Measurements from ENCODE around the gene IKBKG. TPM values are rescaled to one million over a fixed set of nuclear protein-coding genes. Genes with fewer than 3 reads are reported as not detected.

IKBKG gene
- total and polyA plus RNA-seq, 2 of the 13 experiments (the other 11 are each of a cell fraction or from before 2014, with no cell fraction given): 30.6 to 44.3 TPM

- no peak overlapping the region for H3K27ac ChIP-seq (ENCODE audit: extremely low read length, insufficient read depth, low read length)
These were observed 54.8 kb downstream of the IKBKG start for GRCh38 chrX:154602226-154602625.

GRCh38 chrX:154602766-154603437 lies 55.5 kb downstream of the IKBKG start:
- Histone ChIP-seq H3K4me3 (replicated peaks in 1 of 3; ENCODE audit: insufficient read depth in 1 of 3, low read depth in 2 of 3, low read length in 3 of 3) (no peak overlapping the region), H3K27ac (ENCODE audit: extremely low read length, insufficient read depth, low read length) (no peak overlapping the region), H3K9me3 (ENCODE audit: low read length) (no peaks in the 10 kb centered on the region), H3K79me2 (ENCODE audit: insufficient read depth, low read length) (no peaks in the 10 kb centered on the region), H3K36me3 (replicated peaks in 1 of 2; ENCODE audit: control insufficient read depth in 1 of 2, insufficient read depth in 2 of 2, low read length in 2 of 2) (no peaks in the 10 kb centered on the region), H3K4me1 (ENCODE audit: insufficient read depth, low read length) (no peaks in the 10 kb centered on the region), H4K20me1 (ENCODE audit: insufficient read depth, low read length) (no peaks in the 10 kb centered on the region), H2AFZ (ENCODE audit: low read length) (no peak overlapping the region), H3K27me3 (ENCODE audit: control insufficient read depth in 1 of 2, insufficient read depth in 2 of 2, low read length in 2 of 2) (peaks cover 0 to 3% of the 10 kb centered on the region in 2 experiments; a peak in 1 of 5 replicates), H3K9ac (ENCODE audit: insufficient read depth, low read depth, low read length) (no peak overlapping the region), H3K4me2 (ENCODE audit: low read depth, low read length) (no peak overlapping the region)
- in situ Hi-C loops (cut with HindIII; ENCODE audit: extremely low pct_ligation_motif_present, low pct_unique_long_range_greater_than_20kb): no loop called here
- DNase-seq (ENCODE audit: low spot score): no peak
- FAIRE-seq: no peak
- ChIA-PET CTCF (ENCODE audit: low intra/inter-chr PET ratio, low total read pairs) (no interaction called here), POLR2A (no interaction called here)
- BruUV-seq (replicated peaks): no TSS peak
- intact Hi-C loops (cut with micrococcal nuclease; ENCODE audit: unreplicated experiment): no loop called here
- 29% methylated on average over 13 of the region's 18 CpGs for WGBS (ENCODE audit: low lambda C conversion rate)
- ATAC-seq: no peak
- TF ChIP-seq GABPA (IDR thresholded peaks at IDR 0.05; ENCODE audit: low read depth, low read length) (no peak), GABPA (CRISPR knock-in tag; IDR thresholded peaks at IDR 0.05; ENCODE audit: low read depth) (no peak), ZBTB42 (CRISPR knock-in tag; IDR thresholded peaks at IDR 0.05) (no peak), SAFB2 (CRISPR knock-in tag; IDR thresholded peaks at IDR 0.05; ENCODE audit: borderline replicate concordance, low read depth) (no peak), ELF3 (CRISPR knock-in tag; IDR thresholded peaks at IDR 0.05) (no peak), MBNL3 (CRISPR knock-in tag; conservative IDR thresholded peaks at IDR 0.05) (no peak), SMAD3 (CRISPR knock-in tag; IDR thresholded peaks at IDR 0.05) (no peak), MAFK (conservative IDR thresholded peaks at IDR 0.05 in 1 of 2, IDR thresholded peaks at IDR 0.05 in 1 of 2; ENCODE audit: low read length in 2 of 2) (no peak), HMG20B (CRISPR knock-in tag; conservative IDR thresholded peaks at IDR 0.05) (no peak), ZNF432 (CRISPR knock-in tag; IDR thresholded peaks at IDR 0.05; ENCODE audit: borderline replicate concordance) (no peak), AGO2 (optimal IDR thresholded peaks at IDR 0.05; ENCODE audit: low read depth, low read length) (no peak), CENPX (CRISPR knock-in tag; IDR thresholded peaks at IDR 0.05) (no peak)
- TF ChIP-seq, protein P1, sequence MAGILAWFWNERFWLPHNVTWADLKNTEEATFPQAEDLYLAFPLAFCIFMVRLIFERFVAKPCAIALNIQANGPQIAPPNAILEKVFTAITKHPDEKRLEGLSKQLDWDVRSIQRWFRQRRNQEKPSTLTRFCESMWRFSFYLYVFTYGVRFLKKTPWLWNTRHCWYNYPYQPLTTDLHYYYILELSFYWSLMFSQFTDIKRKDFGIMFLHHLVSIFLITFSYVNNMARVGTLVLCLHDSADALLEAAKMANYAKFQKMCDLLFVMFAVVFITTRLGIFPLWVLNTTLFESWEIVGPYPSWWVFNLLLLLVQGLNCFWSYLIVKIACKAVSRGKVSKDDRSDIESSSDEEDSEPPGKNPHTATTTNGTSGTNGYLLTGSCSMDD (CRISPR knock-in tag; IDR thresholded peaks at IDR 0.05): no peak
- TF ChIP-seq, protein P2, sequence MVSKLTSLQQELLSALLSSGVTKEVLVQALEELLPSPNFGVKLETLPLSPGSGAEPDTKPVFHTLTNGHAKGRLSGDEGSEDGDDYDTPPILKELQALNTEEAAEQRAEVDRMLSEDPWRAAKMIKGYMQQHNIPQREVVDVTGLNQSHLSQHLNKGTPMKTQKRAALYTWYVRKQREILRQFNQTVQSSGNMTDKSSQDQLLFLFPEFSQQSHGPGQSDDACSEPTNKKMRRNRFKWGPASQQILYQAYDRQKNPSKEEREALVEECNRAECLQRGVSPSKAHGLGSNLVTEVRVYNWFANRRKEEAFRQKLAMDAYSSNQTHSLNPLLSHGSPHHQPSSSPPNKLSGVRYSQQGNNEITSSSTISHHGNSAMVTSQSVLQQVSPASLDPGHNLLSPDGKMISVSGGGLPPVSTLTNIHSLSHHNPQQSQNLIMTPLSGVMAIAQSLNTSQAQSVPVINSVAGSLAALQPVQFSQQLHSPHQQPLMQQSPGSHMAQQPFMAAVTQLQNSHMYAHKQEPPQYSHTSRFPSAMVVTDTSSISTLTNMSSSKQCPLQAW (CRISPR knock-in tag; IDR thresholded peaks at IDR 0.05): no peak
- TF ChIP-seq, protein P3, sequence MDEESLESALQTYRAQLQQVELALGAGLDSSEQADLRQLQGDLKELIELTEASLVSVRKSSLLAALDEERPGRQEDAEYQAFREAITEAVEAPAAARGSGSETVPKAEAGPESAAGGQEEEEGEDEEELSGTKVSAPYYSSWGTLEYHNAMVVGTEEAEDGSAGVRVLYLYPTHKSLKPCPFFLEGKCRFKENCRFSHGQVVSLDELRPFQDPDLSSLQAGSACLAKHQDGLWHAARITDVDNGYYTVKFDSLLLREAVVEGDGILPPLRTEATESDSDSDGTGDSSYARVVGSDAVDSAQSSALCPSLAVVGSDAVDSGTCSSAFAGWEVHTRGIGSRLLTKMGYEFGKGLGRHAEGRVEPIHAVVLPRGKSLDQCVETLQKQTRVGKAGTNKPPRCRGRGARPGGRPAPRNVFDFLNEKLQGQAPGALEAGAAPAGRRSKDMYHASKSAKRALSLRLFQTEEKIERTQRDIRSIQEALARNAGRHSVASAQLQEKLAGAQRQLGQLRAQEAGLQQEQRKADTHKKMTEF (CRISPR knock-in tag; IDR thresholded peaks at IDR 0.05): no peak

More at GRCh38 chrX:154602226-154602625, 54.8 kb downstream of the IKBKG start:
- Histone ChIP-seq H3K36me3 (replicated peaks in 1 of 2; ENCODE audit: control insufficient read depth in 1 of 2, insufficient read depth in 2 of 2, low read length in 2 of 2) (no peaks in the 10 kb centered on the region), H3K79me2 (ENCODE audit: insufficient read depth, low read length) (no peaks in the 10 kb centered on the region), H4K20me1 (ENCODE audit: insufficient read depth, low read length) (no peaks in the 10 kb centered on the region), H3K9me3 (ENCODE audit: low read length) (no peaks in the 10 kb centered on the region), H2AFZ (ENCODE audit: low read length) (no peak overlapping the region), H3K4me3 (replicated peaks in 1 of 3; ENCODE audit: insufficient read depth in 1 of 3, low read depth in 2 of 3, low read length in 3 of 3) (no peak overlapping the region), H3K4me2 (ENCODE audit: low read depth, low read length) (no peak overlapping the region), H3K9ac (ENCODE audit: insufficient read depth, low read depth, low read length) (no peak overlapping the region), H3K4me1 (ENCODE audit: insufficient read depth, low read length) (no peaks in the 10 kb centered on the region), H3K27me3 (ENCODE audit: control insufficient read depth in 1 of 2, insufficient read depth in 2 of 2, low read length in 2 of 2) (peaks cover 0 to 3% of the 10 kb centered on the region in 2 experiments; a peak in 1 of 5 replicates)
- 20% methylated on average over 3 of the region's 13 CpGs for WGBS (ENCODE audit: low lambda C conversion rate)
- POLR2A ChIA-PET: no interaction called here
- intact Hi-C loops (cut with micrococcal nuclease; ENCODE audit: unreplicated experiment): no loop called here
- BruUV-seq (replicated peaks): no TSS peak
- ATAC-seq (no peak), FAIRE-seq (no peak), DNase-seq (ENCODE audit: low spot score) (no peak)
- CTCF ChIA-PET (ENCODE audit: low intra/inter-chr PET ratio, low total read pairs): no interaction called here
- TF ChIP-seq ESRRA (CRISPR knock-in tag; IDR thresholded peaks at IDR 0.05; ENCODE audit: low read depth): no peak
- in situ Hi-C loops (cut with HindIII; ENCODE audit: extremely low pct_ligation_motif_present, low pct_unique_long_range_greater_than_20kb): no loop called here
